Ishikawa (cell line): ENCODE measurements around the gene FUS.

Experiments used
- TF ChIP-seq, protein P1 (sequence below): IDR thresholded peaks from 2 replicates; pipeline ENCODE4 v1.6.1; 2012
- TF ChIP-seq, protein P2 (sequence below): IDR thresholded peaks from 2 replicates; pipeline ENCODE4 v1.6.1; 2012; ENCODE audit warnings: low read depth, mild to moderate bottlenecking

DNA sequence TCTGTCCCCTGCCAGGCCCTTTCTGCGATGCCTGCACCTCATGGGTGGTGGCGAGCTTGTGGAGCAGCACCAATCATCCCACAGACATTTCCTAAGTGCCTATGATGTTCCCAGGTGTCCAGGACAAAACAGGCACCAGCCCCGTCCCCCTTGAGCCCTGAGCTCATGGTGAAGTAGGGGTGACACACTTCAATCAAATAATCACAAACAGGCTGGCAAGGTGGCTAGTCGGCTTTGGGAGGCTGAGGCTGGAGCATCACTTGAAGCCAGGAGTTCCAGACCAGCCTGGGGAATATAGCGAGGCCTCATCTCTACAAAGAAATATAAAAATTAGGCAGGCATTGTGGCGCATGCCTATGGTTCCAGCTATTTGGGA, 43.7 kb upstream of the FUS start:
- TF ChIP-seq, protein P1, sequence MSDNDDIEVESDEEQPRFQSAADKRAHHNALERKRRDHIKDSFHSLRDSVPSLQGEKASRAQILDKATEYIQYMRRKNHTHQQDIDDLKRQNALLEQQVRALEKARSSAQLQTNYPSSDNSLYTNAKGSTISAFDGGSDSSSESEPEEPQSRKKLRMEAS = no peak
- TF ChIP-seq, protein P2, sequence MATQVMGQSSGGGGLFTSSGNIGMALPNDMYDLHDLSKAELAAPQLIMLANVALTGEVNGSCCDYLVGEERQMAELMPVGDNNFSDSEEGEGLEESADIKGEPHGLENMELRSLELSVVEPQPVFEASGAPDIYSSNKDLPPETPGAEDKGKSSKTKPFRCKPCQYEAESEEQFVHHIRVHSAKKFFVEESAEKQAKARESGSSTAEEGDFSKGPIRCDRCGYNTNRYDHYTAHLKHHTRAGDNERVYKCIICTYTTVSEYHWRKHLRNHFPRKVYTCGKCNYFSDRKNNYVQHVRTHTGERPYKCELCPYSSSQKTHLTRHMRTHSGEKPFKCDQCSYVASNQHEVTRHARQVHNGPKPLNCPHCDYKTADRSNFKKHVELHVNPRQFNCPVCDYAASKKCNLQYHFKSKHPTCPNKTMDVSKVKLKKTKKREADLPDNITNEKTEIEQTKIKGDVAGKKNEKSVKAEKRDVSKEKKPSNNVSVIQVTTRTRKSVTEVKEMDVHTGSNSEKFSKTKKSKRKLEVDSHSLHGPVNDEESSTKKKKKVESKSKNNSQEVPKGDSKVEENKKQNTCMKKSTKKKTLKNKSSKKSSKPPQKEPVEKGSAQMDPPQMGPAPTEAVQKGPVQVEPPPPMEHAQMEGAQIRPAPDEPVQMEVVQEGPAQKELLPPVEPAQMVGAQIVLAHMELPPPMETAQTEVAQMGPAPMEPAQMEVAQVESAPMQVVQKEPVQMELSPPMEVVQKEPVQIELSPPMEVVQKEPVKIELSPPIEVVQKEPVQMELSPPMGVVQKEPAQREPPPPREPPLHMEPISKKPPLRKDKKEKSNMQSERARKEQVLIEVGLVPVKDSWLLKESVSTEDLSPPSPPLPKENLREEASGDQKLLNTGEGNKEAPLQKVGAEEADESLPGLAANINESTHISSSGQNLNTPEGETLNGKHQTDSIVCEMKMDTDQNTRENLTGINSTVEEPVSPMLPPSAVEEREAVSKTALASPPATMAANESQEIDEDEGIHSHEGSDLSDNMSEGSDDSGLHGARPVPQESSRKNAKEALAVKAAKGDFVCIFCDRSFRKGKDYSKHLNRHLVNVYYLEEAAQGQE = no peak
